Measurements from ENCODE around the gene CAB39.
"Not testable (repeated sequence)": the region's sequence is repeated elsewhere in the genome, so short reads cannot be mapped to it uniquely, and the experiment has no call there.

CAB39 gene

GRCh38 chr2:230682546-230682945, 30.1 kb upstream of the CAB39 start:
- DNase-seq (ENCODE audit: low read depth in 4 of 4, low spot score in 1 of 4), result no peak

DNA sequence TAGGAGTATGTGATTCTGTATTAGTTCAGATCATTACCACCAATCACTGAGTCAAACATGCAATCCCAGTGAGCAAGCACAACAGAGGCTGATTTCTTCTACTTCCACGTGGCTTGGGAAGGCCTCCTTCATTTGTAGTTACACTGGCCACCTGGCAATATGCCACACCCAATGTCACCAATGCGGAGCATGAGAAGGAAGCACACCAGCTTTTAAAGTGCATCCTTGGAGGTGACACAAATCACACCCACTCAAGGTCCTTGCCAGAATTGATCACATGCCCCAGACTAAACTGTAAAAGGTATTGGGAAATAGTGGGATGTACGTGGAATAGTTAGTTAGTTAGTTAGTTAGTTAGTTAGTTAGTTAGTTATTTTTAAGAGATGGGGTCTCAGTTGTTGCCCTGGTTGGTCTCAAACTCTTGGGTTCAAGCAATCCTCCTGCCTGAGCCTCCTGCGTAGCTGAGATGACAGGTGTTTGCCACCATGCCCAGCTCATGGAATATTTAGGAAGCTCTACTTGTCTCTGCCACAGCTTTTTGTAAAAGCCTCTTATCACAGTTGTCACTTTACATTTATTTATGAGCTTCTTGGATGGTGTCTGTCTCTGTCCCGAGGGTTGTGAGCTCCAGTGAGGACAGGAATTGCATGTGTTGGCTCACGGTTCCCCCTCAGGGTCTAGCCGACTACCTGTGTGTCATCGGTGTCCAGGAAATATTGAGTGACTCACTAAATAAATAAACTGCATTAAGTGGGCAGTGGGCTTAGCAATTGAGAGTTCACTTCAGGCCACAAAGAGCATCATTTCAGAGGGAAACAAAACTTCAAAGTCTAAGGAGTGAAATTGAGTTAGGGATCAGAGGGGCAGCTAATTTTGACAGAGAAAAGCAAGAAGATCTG, 28.1 kb upstream of the CAB39 start:
- DNase-seq (ENCODE audit: low read depth in 4 of 4, low spot score in 1 of 4), result no peak

GRCh38 chr2:230685178-230685577, 27.5 kb upstream of the CAB39 start:
- DNase-seq (ENCODE audit: low read depth in 4 of 4, low spot score in 1 of 4), result no peak

DNA sequence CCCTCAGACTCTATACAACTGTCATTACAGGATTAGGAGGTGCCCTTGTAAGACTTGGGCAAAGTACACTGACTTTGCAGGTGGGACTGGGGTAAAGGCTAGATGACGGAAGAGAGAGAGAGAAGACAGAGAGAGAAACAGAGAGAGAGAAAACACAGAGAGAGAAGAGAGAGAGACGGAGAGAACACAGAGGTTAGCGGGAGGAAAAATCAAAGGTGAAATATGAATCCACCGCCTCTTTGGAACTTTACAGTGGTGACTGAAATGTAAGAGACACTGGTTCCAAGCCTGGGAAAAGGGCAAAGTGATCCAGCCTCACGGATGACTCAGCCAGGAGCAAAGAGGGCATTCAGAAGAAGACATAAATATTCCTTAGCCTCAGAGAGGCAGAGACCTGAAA, 25.1 kb upstream of the CAB39 start:
- no peak for DNase-seq (ENCODE audit: low read depth in 4 of 4, low spot score in 1 of 4)

- no peak for DNase-seq (ENCODE audit: low read depth in 4 of 4, low spot score in 1 of 4)
Observed at GRCh38 chr2:230688490-230688889, 24.2 kb upstream of the CAB39 start.

DNA sequence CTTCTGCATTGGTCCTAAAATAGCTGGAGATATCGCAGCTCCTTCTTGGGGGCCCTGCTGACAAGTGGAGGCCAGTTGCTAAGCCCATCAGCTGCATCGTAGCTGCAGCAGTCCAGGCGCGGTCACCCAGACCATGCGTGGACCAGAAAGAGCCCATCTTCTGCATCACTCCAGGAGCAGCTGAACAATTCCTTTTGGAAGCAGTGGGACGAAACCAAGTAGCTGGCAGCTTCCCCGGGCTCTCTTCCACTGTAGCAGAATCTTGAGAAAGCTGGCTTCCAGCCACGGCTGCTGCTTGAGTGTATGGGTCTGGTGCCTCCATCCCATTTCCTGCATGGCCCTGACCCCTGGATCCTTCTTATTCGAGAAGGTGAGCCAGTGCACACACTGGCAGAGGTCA, 22.2 kb upstream of the CAB39 start:
- no peak for DNase-seq (ENCODE audit: low read depth in 4 of 4, low spot score in 1 of 4)

- DNase-seq (ENCODE audit: low read depth in 4 of 4, low spot score in 1 of 4), result no peak
Observed at GRCh38 chr2:230691005-230691647, 21.5 kb upstream of the CAB39 start.

GRCh38 chr2:230692760-230693159, 19.9 kb upstream of the CAB39 start:
- DNase-seq (ENCODE audit: low read depth in 4 of 4, low spot score in 1 of 4), result no peak

DNA sequence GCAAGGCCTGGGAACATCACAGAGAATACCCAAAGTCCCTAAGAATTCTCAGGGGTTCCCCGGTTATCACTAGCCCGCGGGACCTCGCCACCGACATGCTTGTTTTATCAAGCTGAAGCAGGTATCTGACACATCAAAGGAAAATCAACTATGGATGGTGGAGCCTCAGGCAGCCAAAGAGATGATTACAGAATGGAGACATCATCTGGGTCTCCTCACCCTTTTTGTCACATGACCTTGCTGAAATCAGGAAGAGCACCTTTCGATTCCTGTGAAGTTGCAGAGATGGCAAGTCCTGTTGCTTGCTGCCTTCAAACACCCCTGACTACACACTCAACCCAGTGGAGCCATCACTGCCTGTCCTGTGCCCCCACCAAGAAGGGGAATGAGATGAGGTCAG, 19.2 kb upstream of the CAB39 start:
- DNase-seq (ENCODE audit: low read depth in 4 of 4, low spot score in 1 of 4), result no peak

DNA sequence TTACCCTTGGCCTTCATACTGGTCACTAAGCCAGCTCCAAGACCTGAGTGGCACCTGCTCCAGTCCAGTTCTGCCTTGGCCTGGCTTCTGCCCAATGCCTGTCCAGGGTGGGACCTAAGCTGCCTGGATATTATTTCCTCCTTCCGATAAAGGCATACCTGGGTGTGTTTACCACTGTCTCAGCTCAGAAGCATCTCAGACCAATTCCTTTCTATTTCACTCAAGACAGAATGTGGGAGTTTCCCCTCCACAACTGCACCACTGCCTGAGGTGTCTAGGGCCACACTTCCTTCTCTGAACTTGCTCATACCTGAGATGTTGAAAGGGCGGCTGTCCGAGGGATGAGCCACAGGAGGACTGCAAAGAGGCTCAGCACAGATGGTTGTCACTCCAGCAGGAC, 18.4 kb upstream of the CAB39 start:
- DNase-seq (ENCODE audit: low read depth in 4 of 4, low spot score in 1 of 4), result no peak

GRCh38 chr2:230695551-230695950, 17.1 kb upstream of the CAB39 start:
- DNase-seq (ENCODE audit: low read depth in 4 of 4, low spot score in 1 of 4), result no peak

DNA sequence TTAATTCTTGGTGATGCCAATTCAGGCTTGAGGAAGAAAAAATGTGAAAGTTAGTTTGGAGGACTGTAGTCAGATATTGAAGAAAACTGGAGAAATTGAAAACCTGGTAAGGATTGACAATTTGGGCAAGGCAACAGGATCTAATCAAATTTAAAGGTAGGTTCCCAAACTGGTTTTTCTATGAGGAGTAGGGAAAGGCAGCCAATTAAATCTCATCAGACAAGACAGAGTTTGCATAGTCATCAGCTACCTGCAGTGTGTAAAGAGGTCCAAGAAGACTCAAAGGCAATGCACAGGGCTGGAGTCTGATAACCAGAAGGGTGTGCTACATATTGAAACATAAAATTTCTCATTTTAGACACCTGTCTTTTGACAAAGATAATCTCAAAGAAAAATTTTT, 16.0 kb upstream of the CAB39 start:
- no peak for DNase-seq (ENCODE audit: low read depth in 4 of 4, low spot score in 1 of 4)

- DNase-seq (ENCODE audit: low read depth in 4 of 4, low spot score in 1 of 4), result no peak
Observed at GRCh38 chr2:230697676-230698075, 15.0 kb upstream of the CAB39 start.

GRCh38 chr2:230698753-230699152, 13.9 kb upstream of the CAB39 start:
- not testable (repeated sequence) for DNase-seq (ENCODE audit: low read depth in 4 of 4, low spot score in 1 of 4)

DNA sequence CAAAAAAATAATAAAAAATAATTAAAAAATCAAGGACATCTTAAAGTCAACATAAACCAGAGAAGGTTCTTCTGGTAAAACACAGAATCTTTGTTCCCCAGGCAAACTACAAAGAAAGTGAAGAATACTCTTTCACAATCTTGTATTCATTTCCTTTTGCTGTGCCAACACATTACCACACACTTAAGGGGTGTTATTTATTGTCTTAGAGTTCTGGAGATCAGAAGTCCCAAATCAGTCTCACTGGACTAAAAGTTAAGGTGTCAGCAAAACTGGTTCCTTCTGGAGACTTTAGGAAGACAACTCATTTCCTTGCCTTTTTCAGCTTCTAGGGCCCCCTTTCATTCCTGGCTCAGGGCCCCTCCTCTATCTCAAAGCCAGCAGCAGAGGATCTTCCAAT, 12.2 kb upstream of the CAB39 start:
- DNase-seq (ENCODE audit: low read depth in 4 of 4, low spot score in 1 of 4), result no peak

DNA sequence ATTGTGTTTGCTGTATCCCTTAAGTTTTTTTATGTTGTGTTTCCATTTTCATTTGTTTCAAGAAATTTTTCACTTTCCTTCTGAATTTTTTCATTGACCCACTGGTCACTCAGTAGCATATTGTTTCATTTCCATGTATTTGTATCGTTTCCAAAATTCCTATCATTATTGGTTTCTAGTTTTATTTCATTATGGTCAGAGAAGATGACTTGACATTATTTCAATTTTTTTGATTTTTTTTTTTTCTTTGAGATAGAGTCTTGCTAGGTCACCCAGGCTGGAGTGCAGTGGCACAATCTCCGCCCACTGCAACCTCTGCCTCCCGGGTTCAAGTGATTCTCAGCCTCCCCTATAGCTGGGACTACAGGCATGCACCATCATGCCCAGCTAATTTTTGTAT, 11.3 kb upstream of the CAB39 start:
- DNase-seq (ENCODE audit: low read depth in 4 of 4, low spot score in 1 of 4), result no peak

DNA sequence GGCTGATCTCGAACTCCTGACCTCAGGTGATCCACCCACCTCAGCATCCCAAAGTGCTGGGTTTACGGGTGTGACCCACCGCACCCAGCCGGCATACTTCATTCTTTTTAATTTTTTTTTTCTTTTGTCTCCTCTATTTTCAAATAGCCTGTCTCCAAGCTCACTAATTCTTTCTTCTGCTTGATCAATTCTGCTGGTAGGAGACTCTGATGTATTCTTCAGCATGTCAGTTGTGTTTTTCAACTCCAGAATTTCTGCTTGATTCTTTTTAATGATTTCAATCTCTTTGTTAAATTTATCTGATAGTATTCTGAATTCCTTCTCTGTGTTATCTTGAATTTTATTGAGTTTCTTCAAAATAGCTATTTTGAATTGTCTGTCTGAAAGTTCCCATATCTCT, 10.2 kb upstream of the CAB39 start:
- DNase-seq (ENCODE audit: low read depth in 4 of 4, low spot score in 1 of 4), result not testable (repeated sequence)

DNA sequence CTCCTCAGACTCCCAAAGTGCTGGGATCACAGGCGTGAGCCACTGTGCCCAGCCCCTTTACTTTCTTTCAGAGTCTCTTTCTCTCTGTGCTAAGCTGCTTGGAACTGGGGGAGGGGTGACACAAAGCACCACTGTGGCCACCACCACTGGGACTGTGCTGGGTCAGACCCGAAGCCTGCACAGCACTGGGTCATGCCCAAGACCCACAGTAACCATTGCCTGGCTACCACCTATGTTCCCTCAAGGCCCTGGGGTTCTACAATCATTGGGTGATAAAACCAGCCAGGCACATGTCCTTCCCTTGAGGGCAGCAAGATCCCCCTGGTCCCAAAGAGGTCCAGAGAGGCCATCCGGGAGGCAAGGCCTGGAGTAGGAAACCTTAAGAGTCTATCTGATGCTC, 9.1 kb upstream of the CAB39 start:
- no peak for DNase-seq (ENCODE audit: low read depth in 4 of 4, low spot score in 1 of 4)

- DNase-seq (ENCODE audit: low read depth in 4 of 4, low spot score in 1 of 4), result no peak
Observed at GRCh38 chr2:230706053-230706521, 6.6 kb upstream of the CAB39 start.

- DNase-seq (ENCODE audit: low read depth in 4 of 4, low spot score in 1 of 4), result no peak
Observed at GRCh38 chr2:230706966-230707365, 5.7 kb upstream of the CAB39 start.

- no peak for DNase-seq (ENCODE audit: low read depth in 4 of 4, low spot score in 1 of 4)
Observed at GRCh38 chr2:230708204-230708603, 4.4 kb upstream of the CAB39 start.

DNA sequence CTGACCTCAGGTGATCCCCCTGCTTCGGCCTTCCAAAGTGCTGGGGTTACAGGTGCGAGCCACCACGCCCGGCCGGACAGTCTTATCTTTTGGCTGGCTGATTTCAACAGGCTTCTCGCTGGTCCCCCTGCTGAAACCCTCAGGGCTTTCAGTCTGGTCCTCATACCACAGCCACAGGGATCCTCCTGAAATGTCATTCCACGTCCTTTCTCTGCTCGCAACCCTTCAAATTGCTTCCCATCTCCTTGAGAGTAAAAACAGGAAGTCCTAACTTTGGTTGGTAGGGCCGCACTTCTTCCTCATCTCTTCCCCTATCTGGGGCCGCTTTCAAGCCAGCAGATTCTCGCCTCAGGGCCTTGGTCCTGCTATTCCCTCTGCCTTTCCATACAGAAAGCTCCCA, 1.4 kb upstream of the CAB39 start:
- DNase-seq (ENCODE audit: low read depth in 4 of 4, low spot score in 1 of 4), result no peak
